ENCODE results near the gene ASCL5. TPM values are rescaled to one million over a fixed set of nuclear protein-coding genes. Genes with fewer than 3 reads are reported as not detected.

ASCL5 gene
- total and polyA plus RNA-seq, 8 donors: 0.10 to 0.19 (median 0.18) TPM; not detected in 5

- Histone ChIP-seq H3K27me3 (peaks cover 0 to 31% (median 13%) of the 10 kb centered on the region in 3 donors), H3K4me3 (no peak within 1 kb of the TSS), H3K9me3 (no peaks in the 10 kb centered on the region), H3K4me1 (peaks cover 11 to 20% (median 15%) of the 10 kb centered on the region in 4 donors), H3K27ac (no peak within 1 kb of the TSS), H3K36me3 (no peaks in the 10 kb centered on the region)
- WGBS, 5 donors: 64 to 90% (median 86%) methylated on average over 8 to 9 of the region's 9 CpGs
- no peak for TF ChIP-seq POLR2A (IDR thresholded peaks at IDR 0.05)
- no peak for TF ChIP-seq POLR2AphosphoS5 (IDR thresholded peaks at IDR 0.05)
- TF ChIP-seq CTCF (IDR thresholded peaks at IDR 0.05): no peak
- TF ChIP-seq EP300 (IDR thresholded peaks at IDR 0.05): no peak
- intact Hi-C loops (cut with DNase I; ENCODE audit: low total_unique reads): loop anchor here (5.0 kb wide), 1 partner anchor 140 kb away; no protein-coding TSS in a partner anchor
- no peak for DNase-seq
Measured at GRCh38 chr1:201112173-201112731, 14.7 kb downstream of the ASCL5 start, which contains the start of gene CACNA1S. Gene CACNA1S, minus strand, starts transcription at chr1:201112426. Its CDS starts 87 bp downstream, at chr1:201112339.

GRCh38 chr1:201111672-201112071 is 15.3 kb downstream of the ASCL5 start:
- Histone ChIP-seq H3K9me3 (no peaks in the 10 kb centered on the region), H3K4me1 (peaks cover 11 to 20% (median 15%) of the 10 kb centered on the region in 4 donors), H3K27me3 (peaks cover 0 to 31% (median 13%) of the 10 kb centered on the region in 3 donors), H3K36me3 (no peaks in the 10 kb centered on the region), H3K27ac (no peak overlapping the region), H3K4me3 (no peak overlapping the region)
- intact Hi-C loops (cut with DNase I; ENCODE audit: low total_unique reads): loop anchor here (5.0 kb wide), 1 partner anchor 139 kb away; no protein-coding TSS in a partner anchor
- TF ChIP-seq POLR2A (IDR thresholded peaks at IDR 0.05) (no peak), POLR2AphosphoS5 (IDR thresholded peaks at IDR 0.05) (no peak), EP300 (IDR thresholded peaks at IDR 0.05) (no peak), CTCF (IDR thresholded peaks at IDR 0.05) (no peak)
- WGBS, 5 donors: 69 to 100% (median 83%) methylated on average over 2 to 3 of the region's 3 CpGs
- DNase-seq: no peak

- H3K36me3 ChIP-seq: no peaks in the 10 kb centered on the region
- peaks cover 11 to 20% (median 15%) of the 10 kb centered on the region in 4 donors for H3K4me1 ChIP-seq
- H3K9me3 ChIP-seq: no peaks in the 10 kb centered on the region
- DNase-seq: no peak
- intact Hi-C loops (cut with DNase I; ENCODE audit: low total_unique reads): loop anchor here (5.0 kb wide), 1 partner anchor 139 kb away; no protein-coding TSS in a partner anchor
- TF ChIP-seq POLR2A (IDR thresholded peaks at IDR 0.05): no peak
- 75 to 84% (median 80%) methylated on average over 7 of the region's 7 CpGs for WGBS, 5 donors
- H3K27ac ChIP-seq: no peak overlapping the region
- no peak overlapping the region for H3K4me3 ChIP-seq
- H3K27me3 ChIP-seq: peaks cover 0 to 31% (median 13%) of the 10 kb centered on the region in 3 donors
Measured at GRCh38 chr1:201111156-201111555, 15.8 kb downstream of the ASCL5 start.

- H3K4me3 ChIP-seq: no peak overlapping the region
- H3K9me3 ChIP-seq: no peaks in the 10 kb centered on the region
- 90 to 94% (median 92%) methylated on average over 5 of the region's 5 CpGs for WGBS, 5 donors
- intact Hi-C loops (cut with DNase I; ENCODE audit: low total_unique reads): loop anchor here (5.0 kb wide), 1 partner anchor 138 kb away; no protein-coding TSS in a partner anchor
- no peak overlapping the region for H3K27ac ChIP-seq
- H3K36me3 ChIP-seq: no peaks in the 10 kb centered on the region
- peaks cover 0 to 27% (median 13%) of the 10 kb centered on the region in 3 donors for H3K27me3 ChIP-seq
- TF ChIP-seq POLR2AphosphoS5 (IDR thresholded peaks at IDR 0.05) (no peak), CTCF (IDR thresholded peaks at IDR 0.05) (no peak), POLR2A (IDR thresholded peaks at IDR 0.05) (no peak), EP300 (IDR thresholded peaks at IDR 0.05) (no peak)
- peaks cover 11 to 20% (median 15%) of the 10 kb centered on the region in 4 donors for H3K4me1 ChIP-seq
- no peak for DNase-seq
Measured at GRCh38 chr1:201110616-201111015, 16.4 kb downstream of the ASCL5 start.

GRCh38 chr1:201110138-201110537 is 16.8 kb downstream of the ASCL5 start:
- 83 to 93% (median 89%) methylated on average over 9 to 10 of the region's 10 CpGs for WGBS, 5 donors
- TF ChIP-seq POLR2A (IDR thresholded peaks at IDR 0.05) (no peak), CTCF (IDR thresholded peaks at IDR 0.05) (no peak), POLR2AphosphoS5 (IDR thresholded peaks at IDR 0.05) (no peak), EP300 (IDR thresholded peaks at IDR 0.05) (no peak)
- DNase-seq: no peak
- no peaks in the 10 kb centered on the region for H3K36me3 ChIP-seq
- no peak overlapping the region for H3K4me3 ChIP-seq
- H3K27ac ChIP-seq: no peak overlapping the region
- H3K9me3 ChIP-seq: no peaks in the 10 kb centered on the region
- H3K4me1 ChIP-seq: peaks cover 11 to 15% (median 14%) of the 10 kb centered on the region in 4 donors
- peaks cover 0 to 22% (median 8%) of the 10 kb centered on the region in 3 donors for H3K27me3 ChIP-seq
- intact Hi-C loops (cut with DNase I; ENCODE audit: low total_unique reads): loop anchor here (5.0 kb wide), 1 partner anchor 138 kb away; no protein-coding TSS in a partner anchor
